ENCODE data around the gene MYF5.
"Not testable (repeated sequence)": the region's sequence is repeated elsewhere in the genome, so short reads cannot be mapped to it uniquely, and the experiment has no call there.

The MYF5 gene

GRCh38 chr12:80716696-80717469 is at the start of gene MYF5:
MYF5 (plus strand) TSS chr12:80716912; CDS start chr12:80717064, 152 bp downstream.
- no peak for DNase-seq (ENCODE audit: low read depth)

GRCh38 chr12:80670214-80670613 is 46.5 kb upstream of the MYF5 start:
- DNase-seq (ENCODE audit: low read depth) = no peak

GRCh38 chr12:80676042-80676636 is 40.6 kb upstream of the MYF5 start:
- DNase-seq (ENCODE audit: low read depth) = not testable (repeated sequence)

GRCh38 chr12:80676856-80677255 is 39.9 kb upstream of the MYF5 start:
- DNase-seq (ENCODE audit: low read depth) = no peak

- DNase-seq (ENCODE audit: low read depth) = no peak
Observed at GRCh38 chr12:80677994-80678393, 38.7 kb upstream of the MYF5 start.

- no peak for DNase-seq (ENCODE audit: low read depth)
Observed at GRCh38 chr12:80679346-80680131, 37.2 kb upstream of the MYF5 start.

- no peak for DNase-seq (ENCODE audit: low read depth)
Observed at GRCh38 chr12:80681287-80681686, 35.4 kb upstream of the MYF5 start.

GRCh38 chr12:80681786-80682185 is 34.9 kb upstream of the MYF5 start:
- DNase-seq (ENCODE audit: low read depth) = no peak

- DNase-seq (ENCODE audit: low read depth) = no peak
Observed at GRCh38 chr12:80684077-80684495, 32.6 kb upstream of the MYF5 start.

GRCh38 chr12:80690090-80690489 is 26.6 kb upstream of the MYF5 start:
- DNase-seq (ENCODE audit: low read depth) = no peak

GRCh38 chr12:80690513-80690912 is 26.2 kb upstream of the MYF5 start:
- no peak for DNase-seq (ENCODE audit: low read depth)

- no peak for DNase-seq (ENCODE audit: low read depth)
Observed at GRCh38 chr12:80692114-80692513, 24.6 kb upstream of the MYF5 start.

GRCh38 chr12:80697270-80697887 is 19.3 kb upstream of the MYF5 start:
- DNase-seq (ENCODE audit: low read depth) = no peak

GRCh38 chr12:80698256-80698655 is 18.5 kb upstream of the MYF5 start:
- DNase-seq (ENCODE audit: low read depth) = no peak

- no peak for DNase-seq (ENCODE audit: low read depth)
Observed at GRCh38 chr12:80698847-80699542, 17.7 kb upstream of the MYF5 start.

- DNase-seq (ENCODE audit: low read depth) = no peak
Observed at GRCh38 chr12:80700327-80700726, 16.4 kb upstream of the MYF5 start.

GRCh38 chr12:80701388-80701787 is 15.3 kb upstream of the MYF5 start:
- DNase-seq (ENCODE audit: low read depth) = no peak

- no peak for DNase-seq (ENCODE audit: low read depth)
Observed at GRCh38 chr12:80702889-80703805, 13.6 kb upstream of the MYF5 start.

GRCh38 chr12:80704420-80704819 is 12.3 kb upstream of the MYF5 start:
- no peak for DNase-seq (ENCODE audit: low read depth)

GRCh38 chr12:80707126-80707829 is 9.4 kb upstream of the MYF5 start, which contains the start of gene MYF6:
MYF6 (plus strand) TSS chr12:80707634; CDS start chr12:80707720, 86 bp downstream.
- DNase-seq (ENCODE audit: low read depth) = no peak

Data from activated T-cell treated with anti-CD3 and anti-CD28 coated beads for 24 hours (primary cell).